GM21723 (cell line): ENCODE results near the gene PSG1.
"Not testable (repeated sequence)": the region's sequence is repeated elsewhere in the genome, so short reads cannot be mapped to it uniquely, and the experiment has no call there.

Experiments used
- ATAC-seq: cut with Tn5 transposase; IDR thresholded peaks from one replicate; pipeline ENCODE4 v1.9.1; 2021; ENCODE audit warnings: mild to moderate bottlenecking, moderate library complexity; ENCODE audit not compliant: unreplicated experiment

Gene PSG1

DNA sequence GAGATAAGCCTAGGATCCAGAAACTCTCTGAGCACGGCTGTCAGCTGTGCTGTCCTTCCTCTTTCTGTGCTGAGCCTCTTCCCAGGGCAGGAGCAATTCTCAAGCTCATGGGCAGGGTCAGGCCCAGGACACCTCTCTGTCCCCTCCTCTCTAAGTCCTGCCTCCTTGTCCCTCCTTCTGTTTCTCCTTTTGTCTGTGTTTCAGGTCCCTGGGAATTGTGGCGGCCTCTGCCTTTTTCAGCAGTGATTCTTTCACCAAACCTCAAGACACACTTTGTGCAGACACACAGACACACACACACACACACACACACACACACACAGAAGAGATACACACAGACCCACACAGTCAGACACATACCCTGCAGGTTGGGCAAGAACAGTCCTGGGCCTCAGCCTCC, at the start of gene PSG1:
PSG1 (minus strand) TSS at position 101 of the 400 bp plus-strand sequence. CDS start 132 bp downstream, outside the sequence.
- ATAC-seq = no peak

DNA sequence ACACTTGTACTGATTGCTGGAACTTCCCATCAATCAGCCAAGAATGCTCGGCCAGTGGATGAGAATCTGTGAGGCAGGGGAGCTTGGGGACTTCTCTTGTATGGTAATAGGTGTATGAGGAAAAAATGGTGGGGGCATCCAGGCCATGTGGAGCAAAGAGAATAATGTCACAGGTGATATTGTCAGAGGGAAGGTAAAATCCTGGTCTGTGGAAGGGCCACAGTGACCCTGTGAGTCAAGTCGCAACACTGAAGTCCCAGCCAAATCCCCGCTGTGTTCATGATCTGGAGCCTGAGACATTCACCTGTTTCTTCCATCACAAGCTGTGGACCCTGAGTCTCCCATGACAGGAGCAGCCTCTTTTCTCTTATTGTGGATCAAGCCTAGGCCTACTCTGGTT, 49.4 kb upstream of the PSG1 start:
- no peak for ATAC-seq

DNA sequence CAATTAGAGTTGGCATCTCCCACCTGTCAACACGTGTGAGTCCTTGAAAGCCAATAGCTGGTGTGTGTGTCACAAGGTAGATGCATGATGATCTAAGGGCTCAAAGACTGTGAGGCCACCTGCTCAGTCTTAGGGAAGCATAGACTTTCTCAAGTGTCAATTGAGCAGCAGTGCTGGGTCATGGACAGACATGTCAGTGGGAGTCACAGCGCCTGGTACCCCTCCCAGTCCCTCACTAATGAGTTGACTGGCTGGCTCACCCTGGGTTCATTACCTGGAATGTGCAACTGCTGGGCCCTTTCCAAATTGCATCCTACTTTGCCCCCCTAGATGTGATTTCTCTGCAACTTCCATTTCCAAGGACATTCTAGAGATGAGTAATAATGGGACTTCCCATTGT, 47.3 kb upstream of the PSG1 start:
- ATAC-seq = no peak

DNA sequence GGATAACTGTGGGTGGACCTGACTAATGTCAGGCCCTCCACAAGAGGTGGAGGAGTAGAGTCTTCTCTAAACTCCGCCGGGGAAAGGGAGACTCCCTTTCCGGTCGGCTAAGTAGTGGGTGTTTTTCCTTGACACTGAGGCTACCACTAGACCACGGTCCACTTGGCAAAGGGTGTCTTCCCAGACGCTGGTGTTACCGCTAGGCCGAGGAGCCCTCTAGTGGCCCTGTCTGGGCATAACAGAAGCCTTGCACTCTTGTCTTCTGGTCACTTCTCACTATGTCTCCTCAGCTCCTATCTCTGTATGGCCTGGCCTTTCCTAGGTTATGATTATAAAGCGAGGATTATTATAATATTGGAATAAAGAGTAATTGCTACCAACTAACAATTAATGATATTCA, 43.6 kb upstream of the PSG1 start:
- ATAC-seq = not testable (repeated sequence)

DNA sequence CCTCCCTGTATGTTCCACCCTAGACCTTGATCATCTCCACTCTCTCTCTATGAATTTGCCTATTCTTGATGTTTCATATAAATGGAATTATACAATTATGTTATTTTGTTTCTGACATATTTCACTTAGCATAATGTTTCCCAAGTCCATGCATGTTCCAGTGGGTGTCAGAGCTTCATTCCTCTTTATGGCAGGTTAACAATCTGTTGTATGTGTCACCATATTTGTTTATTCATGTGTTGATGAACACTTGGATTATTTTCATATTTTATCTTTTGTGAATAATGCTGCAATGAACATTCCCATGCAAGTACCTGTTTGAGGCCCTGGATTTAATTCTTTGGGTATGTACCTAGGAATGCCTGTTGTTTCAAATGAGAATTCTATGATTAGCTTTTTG, 41.5 kb upstream of the PSG1 start:
- ATAC-seq = not testable (repeated sequence)

DNA sequence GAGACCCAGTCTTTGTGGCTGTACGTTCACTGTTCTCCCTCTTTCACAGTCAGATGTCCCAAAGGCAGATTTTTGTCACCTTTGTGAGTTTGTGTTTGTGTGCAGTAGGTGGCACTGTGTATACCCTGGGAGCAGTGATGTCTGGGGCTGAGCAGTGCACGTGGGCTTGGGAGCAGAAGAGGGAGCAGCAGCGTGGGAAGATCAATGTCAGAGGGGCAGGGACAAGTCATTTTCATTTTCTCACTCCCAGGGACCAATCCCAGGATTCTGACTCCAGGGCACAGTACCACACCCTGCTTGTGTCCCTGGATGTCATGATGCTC, 40.2 kb upstream of the PSG1 start:
- ATAC-seq = no peak

DNA sequence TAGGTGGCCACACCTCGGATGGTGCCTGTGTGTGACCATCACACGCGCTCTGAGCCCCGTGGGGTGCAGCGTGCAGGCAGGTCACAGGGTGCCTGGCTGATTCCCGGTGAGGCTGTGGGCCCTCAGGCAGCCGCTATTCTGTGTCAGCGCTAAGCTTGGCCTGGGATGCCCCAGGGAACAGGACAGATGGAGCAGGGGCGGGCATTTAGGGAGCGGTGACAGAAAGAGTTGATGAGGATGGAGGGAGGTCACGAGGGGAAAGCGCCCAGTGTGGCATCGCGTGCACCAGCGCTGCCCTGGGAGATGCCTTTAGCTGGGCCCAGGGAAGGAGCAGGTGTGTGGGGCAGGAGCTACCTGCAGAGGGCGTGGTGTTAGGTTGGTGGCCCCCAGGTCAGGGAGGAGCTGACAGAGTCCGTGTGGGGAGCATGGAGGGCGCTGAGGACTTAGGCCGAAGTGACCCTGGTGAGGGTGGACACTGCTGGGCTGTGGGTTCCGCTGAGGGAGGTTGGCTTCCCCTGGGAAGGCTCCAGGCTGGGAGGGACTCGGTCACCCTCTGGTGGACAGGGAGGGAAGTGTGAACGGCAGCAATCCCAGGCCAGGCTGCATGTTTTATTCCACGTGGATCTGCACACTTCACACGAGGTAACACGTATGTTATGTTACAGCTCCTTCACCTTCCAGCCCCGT, 39.7 kb upstream of the PSG1 start:
- ATAC-seq = not testable (repeated sequence)

DNA sequence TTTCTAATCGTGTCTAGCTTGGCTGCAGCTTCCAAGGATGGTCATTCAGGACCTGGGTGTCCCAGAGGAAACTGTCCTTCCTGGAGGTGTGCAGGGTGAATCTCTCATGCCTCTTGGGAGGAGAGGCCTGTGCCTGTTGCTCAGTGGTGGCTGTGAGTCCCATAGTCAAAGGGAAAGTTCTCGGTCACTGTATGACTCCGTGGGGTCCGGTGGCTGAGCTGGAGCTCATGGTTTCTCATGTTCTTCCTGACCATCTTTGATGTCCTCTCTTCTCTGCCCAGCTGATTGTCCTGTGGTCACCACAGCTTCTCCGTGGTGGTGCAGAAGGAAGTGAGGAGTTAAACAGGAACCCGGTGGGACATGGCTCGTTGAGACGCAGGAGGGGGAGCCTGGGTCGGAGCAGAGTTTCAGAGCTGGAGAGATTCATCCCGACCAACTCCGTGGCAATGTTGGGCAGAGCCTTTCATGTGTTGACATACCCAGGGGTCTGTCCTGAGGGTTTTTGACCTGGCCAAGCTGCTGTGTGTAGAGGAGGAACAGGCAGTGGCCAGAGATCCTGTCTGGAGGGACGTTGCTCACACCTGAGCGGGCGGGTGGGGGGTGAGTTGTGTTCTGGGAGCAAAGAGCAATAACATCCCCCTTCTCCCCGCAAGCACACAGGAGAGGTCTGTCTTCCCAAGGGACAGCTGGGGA, 39.0 kb upstream of the PSG1 start:
- ATAC-seq = not testable (repeated sequence)

DNA sequence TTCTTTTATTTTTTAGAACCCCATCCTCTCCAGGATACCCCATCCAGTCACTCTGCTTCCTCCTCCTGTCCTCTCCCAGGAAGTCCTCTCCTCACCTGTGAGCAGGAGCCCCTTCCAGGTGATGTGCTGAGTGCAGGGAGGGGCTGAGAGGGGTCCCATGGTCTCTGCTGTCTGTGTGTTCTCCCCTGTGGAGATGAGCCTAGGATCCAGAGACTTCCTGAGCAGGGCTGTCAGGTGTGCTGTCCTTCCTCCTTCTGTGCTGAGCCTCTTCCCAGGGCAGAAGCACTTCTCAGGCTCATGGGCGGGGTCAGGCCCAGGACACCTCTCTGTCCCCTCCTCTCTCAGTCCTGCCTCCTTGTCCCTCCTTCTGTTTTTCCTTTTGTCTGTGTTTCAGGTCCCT, 38.1 kb upstream of the PSG1 start, which contains the start of gene PSG6:
PSG6 (minus strand) TSS at position 261 of the 400 bp plus-strand sequence; CDS start at position 159, 102 bp downstream.
- ATAC-seq = not testable (repeated sequence)

DNA sequence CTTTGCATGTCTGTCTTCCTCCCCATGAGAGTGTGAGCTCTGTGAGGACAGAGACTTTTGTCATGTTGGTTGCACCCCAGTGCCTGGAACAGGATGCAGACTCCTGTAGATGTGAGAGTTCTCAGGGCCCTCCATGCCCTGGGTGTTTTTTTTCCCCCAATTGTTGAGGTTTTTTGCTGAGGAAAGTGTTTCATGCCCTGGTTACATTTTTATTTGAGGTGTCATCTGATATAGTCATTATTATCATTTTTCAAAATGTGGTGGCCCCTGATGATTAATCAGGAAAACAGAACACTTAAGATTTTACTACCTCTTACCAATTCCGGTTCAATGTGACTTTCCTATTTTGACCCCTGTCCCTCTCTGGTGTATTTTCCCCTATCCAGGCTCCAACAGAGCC, 37.4 kb upstream of the PSG1 start:
- not testable (repeated sequence) for ATAC-seq

DNA sequence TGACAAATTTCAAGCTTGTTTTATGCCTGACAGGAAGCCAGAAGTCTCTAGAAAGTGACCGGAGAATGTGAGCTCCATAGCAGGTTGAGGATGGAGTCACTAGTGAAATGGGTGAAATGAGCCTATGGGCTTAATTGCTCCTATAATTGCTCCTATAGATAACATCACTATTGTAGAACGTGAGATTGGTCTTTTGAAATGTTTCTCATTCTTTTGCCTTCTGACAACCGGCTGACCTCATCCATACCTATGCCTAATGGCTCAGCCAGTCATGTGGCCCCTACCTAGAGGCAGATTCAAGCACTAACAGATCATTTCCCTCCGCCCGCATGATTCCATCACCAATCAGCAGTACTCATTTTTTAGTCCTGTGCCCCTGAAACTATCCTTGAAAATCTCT, 34.0 kb upstream of the PSG1 start:
- ATAC-seq = not testable (repeated sequence)

DNA sequence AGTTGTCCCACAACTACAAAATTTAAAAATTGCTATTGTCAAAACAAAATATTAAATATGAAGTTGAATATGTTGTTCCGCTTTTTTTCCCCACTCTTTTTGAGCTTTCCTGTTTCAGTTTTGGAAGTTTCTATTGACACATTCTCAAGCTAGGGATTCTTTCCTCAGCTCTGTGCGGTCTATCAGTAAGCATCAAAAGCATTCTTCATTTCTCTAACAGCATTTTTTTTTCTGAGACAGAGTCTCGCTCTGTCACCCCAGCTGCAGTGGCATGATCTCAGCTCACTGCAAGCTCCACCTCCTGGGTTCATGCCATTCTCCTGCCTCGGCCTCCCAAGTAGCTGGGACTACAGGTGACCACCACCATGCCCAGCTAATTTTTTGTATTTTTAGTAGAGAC, 33.4 kb upstream of the PSG1 start:
- not testable (repeated sequence) for ATAC-seq

DNA sequence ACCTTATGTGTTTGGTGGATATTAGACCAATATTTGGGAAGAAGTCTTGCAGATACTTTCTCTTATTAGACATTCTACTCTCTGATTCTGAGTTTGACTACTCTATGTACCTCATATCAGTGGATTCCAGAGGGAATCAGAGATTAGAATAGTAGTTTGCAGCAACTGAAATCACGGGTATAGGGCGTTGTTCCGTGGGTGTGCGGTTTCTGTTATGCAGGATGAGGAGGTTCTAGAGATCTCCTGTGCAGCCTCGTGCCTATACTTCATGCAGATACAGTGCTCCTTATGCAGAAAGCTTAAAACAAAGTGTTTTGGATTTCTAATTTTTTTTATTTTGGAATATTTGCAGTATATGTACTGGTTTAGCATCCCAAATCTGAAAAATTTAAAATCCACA, 32.2 kb upstream of the PSG1 start:
- ATAC-seq = not testable (repeated sequence)

DNA sequence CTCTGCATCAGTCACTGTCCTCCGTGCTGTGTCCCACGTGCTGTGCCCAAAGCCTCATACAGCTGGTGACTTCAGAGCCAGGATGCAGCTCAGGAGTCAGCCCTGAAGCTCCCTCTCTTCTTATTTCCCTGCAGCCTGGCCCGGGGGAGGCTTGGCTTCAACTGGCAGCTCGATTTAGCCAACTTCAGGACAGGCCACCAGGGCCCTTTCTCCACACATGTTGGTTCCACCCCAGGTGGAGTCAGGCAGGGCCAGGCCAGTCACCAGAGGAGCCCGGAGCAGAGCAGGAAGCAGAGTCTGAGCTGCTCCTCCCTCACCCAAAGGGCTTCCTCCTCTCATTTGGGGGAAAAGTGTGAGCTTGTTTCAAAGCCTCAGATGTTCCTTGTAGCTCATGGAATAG, 26.6 kb upstream of the PSG1 start:
- not testable (repeated sequence) for ATAC-seq

DNA sequence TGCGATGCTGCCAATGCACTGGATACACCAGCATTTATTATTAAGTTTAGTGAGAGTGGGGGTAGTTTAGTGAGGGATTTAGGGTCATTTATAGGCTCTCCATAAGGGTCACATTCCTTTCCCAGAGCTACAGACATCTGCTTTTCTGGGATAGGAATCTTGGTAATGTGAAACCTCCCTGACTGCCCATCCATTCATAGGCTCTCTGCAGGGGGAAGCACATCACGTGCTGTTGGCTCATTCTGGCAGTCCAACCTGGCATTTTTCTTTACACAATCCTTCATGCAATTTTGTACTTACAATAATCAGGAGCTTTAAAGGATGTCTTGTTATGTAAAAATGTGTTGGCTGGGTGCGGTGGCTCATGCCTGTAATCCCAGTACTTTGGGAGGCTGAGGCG, 21.0 kb upstream of the PSG1 start:
- ATAC-seq = not testable (repeated sequence)

DNA sequence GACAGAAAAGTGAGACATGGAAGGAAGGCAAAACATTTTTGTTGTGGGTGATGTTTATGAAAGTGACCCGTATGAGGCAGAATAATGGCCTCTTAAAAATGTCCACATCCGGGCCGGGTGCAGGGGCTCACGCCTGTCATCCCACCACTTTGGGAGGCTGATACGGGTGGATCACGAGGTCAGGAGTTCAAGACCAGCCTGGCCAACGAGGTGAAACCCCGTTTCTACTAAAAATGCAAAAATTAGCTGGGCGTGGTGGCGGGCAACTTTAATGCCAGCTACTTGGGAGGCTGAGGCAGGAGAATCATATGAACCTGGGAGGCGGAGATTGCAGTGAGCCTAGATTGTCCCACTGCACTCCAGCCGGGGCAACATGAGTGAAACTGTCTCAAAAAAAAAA, 20.2 kb upstream of the PSG1 start:
- not testable (repeated sequence) for ATAC-seq

DNA sequence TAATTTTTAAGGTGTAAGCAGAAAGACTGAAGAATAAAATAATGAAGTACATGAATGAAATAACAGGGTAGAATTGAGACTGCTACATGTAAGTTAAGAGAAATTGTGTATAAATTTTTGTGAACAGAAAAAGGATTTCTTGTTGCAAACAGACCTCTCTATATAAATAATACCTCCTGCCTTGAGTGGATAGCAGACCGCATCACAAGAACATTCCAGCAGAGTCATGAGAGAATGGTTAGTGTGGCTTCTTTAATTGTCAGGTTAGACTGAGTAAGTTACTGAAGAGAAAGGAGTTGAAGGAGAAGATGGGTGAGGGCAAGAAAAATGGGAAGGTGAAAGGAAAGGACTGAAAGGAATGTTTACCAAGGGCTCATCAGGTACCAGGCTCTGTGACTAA, 19.6 kb upstream of the PSG1 start:
- ATAC-seq = not testable (repeated sequence)

DNA sequence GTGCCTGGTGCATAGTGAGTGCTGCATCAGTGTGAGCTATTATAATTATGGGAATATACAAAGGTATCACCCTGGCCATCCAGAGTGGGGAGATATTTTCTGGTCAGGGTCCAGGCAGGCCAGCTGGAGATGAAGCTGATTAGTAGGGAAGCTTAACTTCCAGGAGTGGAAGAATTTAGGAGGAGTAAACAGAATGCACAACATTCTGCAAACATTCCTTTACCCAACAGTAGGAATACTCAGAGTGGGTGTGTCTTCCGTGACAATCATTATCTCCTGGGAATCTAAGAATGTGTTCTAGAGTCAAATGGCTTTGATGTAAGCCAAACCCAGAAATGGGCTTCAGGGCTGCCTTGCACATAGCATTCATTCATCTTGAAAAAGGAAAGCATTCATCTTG, 19.1 kb upstream of the PSG1 start:
- not testable (repeated sequence) for ATAC-seq

DNA sequence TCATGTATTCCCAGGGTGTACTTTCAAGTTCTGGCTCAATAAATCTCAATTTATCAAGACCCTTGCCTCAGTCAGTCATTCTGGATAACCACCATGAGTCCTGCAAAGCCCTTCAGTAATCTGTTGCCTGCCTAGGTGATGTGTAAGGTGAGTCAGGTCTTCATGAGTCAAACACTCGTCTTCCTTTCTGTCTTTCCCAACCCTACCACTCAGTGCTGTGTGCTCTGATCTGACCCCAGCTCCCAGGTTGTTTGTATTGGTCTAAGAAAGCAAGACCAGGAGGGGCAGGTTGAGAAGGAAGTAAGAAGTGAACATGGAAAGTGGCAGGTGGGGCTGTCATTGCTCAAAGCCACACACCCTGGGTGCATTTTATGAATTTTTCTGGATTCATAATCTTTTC, 18.2 kb upstream of the PSG1 start:
- not testable (repeated sequence) for ATAC-seq

DNA sequence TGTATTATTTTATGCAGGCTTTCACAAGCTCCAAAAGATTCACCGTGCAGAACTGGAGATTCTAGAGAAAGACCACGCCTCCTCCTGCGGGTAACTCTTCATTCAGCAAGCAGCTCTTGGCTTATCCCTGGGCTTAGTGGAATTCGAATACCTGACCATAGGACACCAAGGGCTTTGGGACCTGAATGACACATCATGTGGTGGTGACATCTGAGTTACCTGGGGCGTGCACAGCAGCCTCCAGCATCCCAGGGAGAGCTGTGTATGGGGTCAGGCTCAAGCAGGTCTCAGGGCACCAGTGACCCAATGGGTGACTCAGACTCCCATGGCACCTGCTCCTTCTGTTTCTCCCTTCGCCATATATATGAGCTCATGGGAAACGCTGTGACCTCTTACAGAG, 10.9 kb upstream of the PSG1 start:
- not testable (repeated sequence) for ATAC-seq

DNA sequence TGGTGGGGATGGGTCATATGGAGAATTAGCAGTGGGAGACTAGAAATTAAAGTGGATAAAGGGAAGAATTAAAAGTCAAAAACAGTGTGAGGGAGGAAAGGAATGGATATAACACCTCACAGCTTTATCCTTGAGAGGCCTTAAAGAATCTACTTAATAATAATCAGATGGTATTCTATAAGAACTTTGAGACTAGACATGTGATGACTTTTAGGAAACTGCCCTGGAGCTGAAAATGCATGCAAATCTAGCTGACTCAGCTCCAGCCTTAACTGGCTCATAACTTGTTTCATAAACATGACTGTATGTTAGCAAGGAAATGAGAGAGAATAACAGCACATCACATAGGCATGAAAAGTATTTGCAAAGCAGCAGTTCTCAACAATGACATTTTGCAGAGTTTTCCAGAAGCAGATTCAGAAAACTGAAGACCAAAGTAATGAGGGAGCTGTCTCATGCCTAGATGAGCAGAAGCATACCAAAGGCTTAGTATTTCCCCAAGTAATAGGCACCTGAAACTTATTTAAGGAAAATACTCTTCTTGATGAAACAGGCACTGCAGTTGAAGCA, 8.4 kb upstream of the PSG1 start:
- not testable (repeated sequence) for ATAC-seq

DNA sequence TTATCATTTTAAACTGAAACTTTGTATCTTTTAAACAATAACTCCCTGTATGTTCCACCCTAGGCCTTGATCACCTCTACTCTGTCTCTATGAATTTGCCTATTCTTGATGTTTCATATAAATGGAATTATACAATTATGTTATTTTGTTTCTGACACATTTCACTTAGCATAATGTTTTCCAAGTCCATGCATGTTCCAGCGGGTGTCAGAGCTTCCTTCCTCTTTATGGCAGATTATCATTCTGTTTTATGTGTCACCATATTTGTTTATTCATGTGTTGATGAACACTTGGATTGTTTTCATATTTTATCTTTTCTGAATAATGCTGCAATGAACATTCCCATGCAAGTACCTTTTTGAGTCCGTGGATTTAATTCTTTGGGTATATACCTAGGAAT, 3.2 kb upstream of the PSG1 start:
- not testable (repeated sequence) for ATAC-seq
